ENCODE data around the gene PTHLH. TPM values are rescaled to one million over a fixed set of nuclear protein-coding genes. Genes with fewer than 3 reads are reported as not detected.

Gene PTHLH
- not detected for total RNA-seq

- ATAC-seq (replicated peaks) = no peak
- peaks cover 9% of the 10 kb centered on the region for H3K4me1 Mint-ChIP-seq
- peaks cover 63% of the 10 kb centered on the region for H3K27me3 Mint-ChIP-seq
- no peak within 1 kb of the TSS for H3K27ac Mint-ChIP-seq
- no peaks in the 10 kb centered on the region for H3K9me3 Mint-ChIP-seq
- peaks cover 6% of the 10 kb centered on the region for H3K36me3 Mint-ChIP-seq (ENCODE audit: low read depth)
- H3K4me3 Mint-ChIP-seq = peak within 1 kb of the TSS; percentile 60
These were observed at the start of gene PTHLH for GRCh38 chr12:27972721-27973120. Gene PTHLH, minus strand, starts transcription at chr12:27972733. Its CDS starts 3,239 bp downstream, at chr12:27969494.

- Mint-ChIP-seq H3K9me3 (no peaks in the 10 kb centered on the region), H3K36me3 (ENCODE audit: low read depth) (no peaks in the 10 kb centered on the region)
These were observed 49.2 kb upstream of the PTHLH start for GRCh38 chr12:28021704-28022103.

GRCh38 chr12:28017873-28018255, 45.3 kb upstream of the PTHLH start:
- H3K27me3 Mint-ChIP-seq = no peaks in the 10 kb centered on the region
- no peak overlapping the region for H3K27ac Mint-ChIP-seq
- ATAC-seq (replicated peaks) = no peak
- H3K36me3 Mint-ChIP-seq (ENCODE audit: low read depth) = no peaks in the 10 kb centered on the region
- no peaks in the 10 kb centered on the region for H3K9me3 Mint-ChIP-seq
- no peaks in the 10 kb centered on the region for H3K4me1 Mint-ChIP-seq
- H3K4me3 Mint-ChIP-seq = no peak overlapping the region

More at GRCh38 chr12:28021704-28022103, 49.2 kb upstream of the PTHLH start:
- no peak overlapping the region for H3K27ac Mint-ChIP-seq
- no peak overlapping the region for H3K4me3 Mint-ChIP-seq
- no peak for ATAC-seq (replicated peaks)
- peaks cover 4% of the 10 kb centered on the region for H3K27me3 Mint-ChIP-seq
- no peaks in the 10 kb centered on the region for H3K4me1 Mint-ChIP-seq

GRCh38 chr12:28017126-28017872, 44.8 kb upstream of the PTHLH start:
- H3K4me1 Mint-ChIP-seq = no peaks in the 10 kb centered on the region
- no peaks in the 10 kb centered on the region for H3K36me3 Mint-ChIP-seq (ENCODE audit: low read depth)
- no peak overlapping the region for H3K4me3 Mint-ChIP-seq
- H3K9me3 Mint-ChIP-seq = no peaks in the 10 kb centered on the region
- ATAC-seq (replicated peaks) = no peak
- H3K27me3 Mint-ChIP-seq = no peaks in the 10 kb centered on the region
- H3K27ac Mint-ChIP-seq = no peak overlapping the region

DNA sequence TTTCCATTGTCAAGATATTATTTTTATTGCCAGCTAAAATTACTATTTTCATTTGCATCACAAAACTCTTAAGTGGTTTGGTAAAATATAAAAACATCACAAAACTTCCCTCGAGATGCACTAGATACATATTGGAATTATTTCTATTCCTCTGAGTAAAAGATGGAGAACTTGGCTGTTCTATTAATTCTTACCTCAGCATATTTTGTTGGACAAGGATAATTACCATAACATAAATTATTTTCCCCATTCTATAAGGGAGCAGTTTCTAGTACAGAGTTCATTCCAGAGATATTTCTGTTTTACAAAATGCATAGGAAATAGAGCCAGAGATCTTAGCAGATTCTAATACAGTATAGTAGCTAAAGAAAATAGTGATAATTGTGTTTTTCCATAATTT, 42.6 kb upstream of the PTHLH start:
- Mint-ChIP-seq H3K27me3 (no peaks in the 10 kb centered on the region), H3K4me1 (no peaks in the 10 kb centered on the region), H3K27ac (no peak overlapping the region), H3K9me3 (no peaks in the 10 kb centered on the region), H3K36me3 (ENCODE audit: low read depth) (no peaks in the 10 kb centered on the region), H3K4me3 (no peak overlapping the region)
- no peak for ATAC-seq (replicated peaks)

DNA sequence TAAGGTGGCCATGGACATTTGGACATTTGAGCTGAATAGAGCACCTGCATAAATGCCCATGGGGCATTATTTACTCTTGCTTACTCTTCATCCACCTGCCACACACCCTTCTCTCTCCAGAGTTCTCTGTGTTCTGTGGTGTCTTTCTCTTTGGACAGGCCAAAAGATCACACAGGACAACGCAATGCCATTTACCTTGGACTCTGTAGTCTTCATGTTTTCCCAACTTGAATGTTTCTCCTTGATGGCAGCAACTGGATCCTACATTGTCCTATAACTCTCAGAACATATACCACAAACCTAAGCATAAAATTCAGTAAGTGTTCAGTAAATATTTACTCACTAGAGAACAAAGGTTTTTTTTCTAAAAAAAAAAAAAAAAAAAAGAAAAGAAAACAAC, 41.7 kb upstream of the PTHLH start:
- Mint-ChIP-seq H3K4me1 (no peaks in the 10 kb centered on the region), H3K36me3 (ENCODE audit: low read depth) (no peaks in the 10 kb centered on the region), H3K27ac (no peak overlapping the region), H3K27me3 (peaks cover under 1% of the 10 kb centered on the region), H3K9me3 (no peaks in the 10 kb centered on the region), H3K4me3 (no peak overlapping the region)
- no peak for ATAC-seq (replicated peaks)

GRCh38 chr12:28012333-28012918, 39.9 kb upstream of the PTHLH start:
- ATAC-seq (replicated peaks) = no peak
- Mint-ChIP-seq H3K36me3 (ENCODE audit: low read depth) (no peaks in the 10 kb centered on the region), H3K4me1 (no peaks in the 10 kb centered on the region), H3K9me3 (no peaks in the 10 kb centered on the region), H3K27ac (no peak overlapping the region), H3K4me3 (no peak overlapping the region), H3K27me3 (peaks cover 4% of the 10 kb centered on the region)

DNA sequence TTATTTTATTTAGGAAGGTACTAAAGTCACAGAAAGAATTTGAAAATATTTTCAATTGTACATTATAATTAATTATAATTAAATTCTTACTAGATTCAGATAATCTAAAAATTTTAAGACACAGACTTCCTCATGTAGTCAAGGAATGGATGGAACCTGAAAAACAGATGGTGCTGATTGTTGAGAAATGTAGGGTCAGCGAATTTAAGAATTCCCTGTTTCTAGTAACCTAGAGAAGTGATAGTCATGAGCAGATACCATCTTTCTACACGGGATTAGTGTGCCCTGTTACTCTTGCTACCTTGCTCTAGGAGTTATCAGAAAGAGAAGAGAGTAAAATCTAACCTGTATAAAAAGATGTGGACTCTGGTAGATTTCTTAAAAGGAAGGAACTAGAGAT, 37.5 kb upstream of the PTHLH start:
- Mint-ChIP-seq H3K27ac (no peak overlapping the region), H3K4me1 (no peaks in the 10 kb centered on the region), H3K4me3 (no peak overlapping the region), H3K9me3 (no peaks in the 10 kb centered on the region), H3K36me3 (ENCODE audit: low read depth) (no peaks in the 10 kb centered on the region), H3K27me3 (peaks cover 4% of the 10 kb centered on the region)
- no peak for ATAC-seq (replicated peaks)

DNA sequence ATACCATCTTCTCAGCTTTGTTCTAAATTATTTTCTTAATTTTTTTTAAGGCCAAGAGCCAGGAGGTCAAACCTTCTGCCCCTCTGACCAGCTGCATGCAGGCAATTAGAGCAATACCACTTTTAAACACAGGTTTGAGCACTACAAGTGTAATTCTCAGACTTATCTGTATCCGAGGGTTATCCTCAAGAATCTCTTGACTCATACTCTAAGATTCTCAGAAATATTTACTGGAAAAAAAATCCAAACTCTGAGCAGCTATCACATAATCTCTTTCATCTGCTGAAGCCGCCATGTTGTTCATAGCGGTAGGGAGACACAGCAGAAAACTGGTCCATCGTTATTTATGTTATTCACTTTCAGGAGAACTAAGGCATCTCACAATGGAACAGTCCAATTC, 27.4 kb upstream of the PTHLH start:
- no peak for ATAC-seq (replicated peaks)
- Mint-ChIP-seq H3K27ac (no peak overlapping the region), H3K36me3 (ENCODE audit: low read depth) (no peaks in the 10 kb centered on the region), H3K4me1 (no peaks in the 10 kb centered on the region), H3K27me3 (no peaks in the 10 kb centered on the region), H3K9me3 (peaks cover 4% of the 10 kb centered on the region), H3K4me3 (no peak overlapping the region)

- no peak overlapping the region for H3K4me3 Mint-ChIP-seq
- no peaks in the 10 kb centered on the region for H3K4me1 Mint-ChIP-seq
- H3K27me3 Mint-ChIP-seq = no peaks in the 10 kb centered on the region
- no peak for ATAC-seq (replicated peaks)
- H3K9me3 Mint-ChIP-seq = peaks cover 4% of the 10 kb centered on the region
- no peak overlapping the region for H3K27ac Mint-ChIP-seq
- H3K36me3 Mint-ChIP-seq (ENCODE audit: low read depth) = no peaks in the 10 kb centered on the region
These were observed 27.0 kb upstream of the PTHLH start for GRCh38 chr12:27999521-27999920.

DNA sequence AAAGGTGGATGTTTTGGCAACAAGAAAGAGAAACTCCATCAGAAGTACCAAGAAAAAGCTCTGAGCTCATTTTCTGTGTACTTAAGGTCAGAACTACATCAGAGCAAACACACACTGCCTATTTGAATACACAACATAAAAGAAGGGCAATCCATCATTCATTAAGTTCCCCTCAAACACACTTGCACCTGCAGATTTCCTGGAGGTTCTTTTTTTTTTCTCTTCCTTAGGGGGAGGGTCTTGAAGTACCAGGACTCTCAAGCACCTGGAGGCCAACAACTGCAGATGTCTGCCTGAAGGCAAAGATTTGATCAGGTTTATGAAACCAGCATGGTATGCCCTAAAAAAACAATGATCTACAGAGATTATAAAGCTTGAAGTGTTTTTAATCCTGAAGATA, 26.1 kb upstream of the PTHLH start:
- Mint-ChIP-seq H3K36me3 (ENCODE audit: low read depth) (no peaks in the 10 kb centered on the region), H3K4me3 (no peak overlapping the region), H3K4me1 (no peaks in the 10 kb centered on the region), H3K27me3 (no peaks in the 10 kb centered on the region), H3K9me3 (peaks cover 4% of the 10 kb centered on the region), H3K27ac (no peak overlapping the region)
- ATAC-seq (replicated peaks) = no peak

GRCh38 chr12:27998170-27998569, 25.6 kb upstream of the PTHLH start:
- Mint-ChIP-seq H3K27ac (no peak overlapping the region), H3K4me3 (no peak overlapping the region), H3K36me3 (ENCODE audit: low read depth) (no peaks in the 10 kb centered on the region), H3K4me1 (no peaks in the 10 kb centered on the region), H3K27me3 (no peaks in the 10 kb centered on the region), H3K9me3 (peaks cover 4% of the 10 kb centered on the region)
- no peak for ATAC-seq (replicated peaks)

DNA sequence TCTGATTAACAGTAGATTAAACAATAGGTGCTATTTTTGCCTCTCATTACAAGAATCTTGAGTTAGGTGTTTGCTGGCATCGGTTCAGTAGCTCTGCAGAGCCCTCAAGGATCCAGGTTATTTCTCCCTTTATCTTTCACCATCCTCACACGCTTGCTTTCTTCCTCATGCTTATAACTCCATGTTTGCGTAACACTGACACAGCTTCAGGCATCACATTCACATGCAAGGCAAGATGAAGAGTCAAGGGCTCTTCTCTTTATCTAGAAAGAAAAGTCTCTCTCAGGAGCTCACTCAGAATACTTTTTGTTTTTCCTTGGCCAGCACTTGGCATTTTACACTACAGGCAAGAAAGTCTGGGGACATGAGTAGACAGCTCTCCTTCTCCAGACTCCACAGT, 24.2 kb upstream of the PTHLH start:
- Mint-ChIP-seq H3K27ac (no peak overlapping the region), H3K4me3 (no peak overlapping the region), H3K9me3 (peaks cover under 1% of the 10 kb centered on the region), H3K36me3 (ENCODE audit: low read depth) (no peaks in the 10 kb centered on the region), H3K4me1 (no peaks in the 10 kb centered on the region), H3K27me3 (no peaks in the 10 kb centered on the region)
- ATAC-seq (replicated peaks) = no peak

DNA sequence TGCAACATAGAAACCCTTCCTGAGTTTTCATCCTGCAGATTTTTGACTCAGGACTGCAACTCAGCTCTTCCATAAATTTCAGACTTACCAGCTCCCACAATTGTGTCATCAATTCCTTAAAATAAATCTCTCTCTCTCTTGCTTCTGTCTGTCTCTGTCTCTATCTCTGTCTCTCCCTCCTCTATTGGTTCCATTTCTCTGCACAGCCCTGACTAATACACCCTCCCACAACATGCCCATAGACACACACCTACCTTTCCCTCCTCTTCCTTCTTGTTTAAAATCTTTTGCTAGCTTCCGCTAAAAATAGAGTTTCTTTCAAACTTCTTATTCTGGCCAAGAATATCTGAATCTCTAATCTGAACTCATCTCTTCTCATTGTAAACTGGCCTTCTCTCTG, 22.9 kb upstream of the PTHLH start:
- Mint-ChIP-seq H3K36me3 (ENCODE audit: low read depth) (no peaks in the 10 kb centered on the region), H3K9me3 (no peaks in the 10 kb centered on the region), H3K4me1 (no peaks in the 10 kb centered on the region), H3K27ac (peak overlapping the region; percentile 5), H3K27me3 (peaks cover 4% of the 10 kb centered on the region), H3K4me3 (no peak overlapping the region)
- ATAC-seq (replicated peaks) = no peak

DNA sequence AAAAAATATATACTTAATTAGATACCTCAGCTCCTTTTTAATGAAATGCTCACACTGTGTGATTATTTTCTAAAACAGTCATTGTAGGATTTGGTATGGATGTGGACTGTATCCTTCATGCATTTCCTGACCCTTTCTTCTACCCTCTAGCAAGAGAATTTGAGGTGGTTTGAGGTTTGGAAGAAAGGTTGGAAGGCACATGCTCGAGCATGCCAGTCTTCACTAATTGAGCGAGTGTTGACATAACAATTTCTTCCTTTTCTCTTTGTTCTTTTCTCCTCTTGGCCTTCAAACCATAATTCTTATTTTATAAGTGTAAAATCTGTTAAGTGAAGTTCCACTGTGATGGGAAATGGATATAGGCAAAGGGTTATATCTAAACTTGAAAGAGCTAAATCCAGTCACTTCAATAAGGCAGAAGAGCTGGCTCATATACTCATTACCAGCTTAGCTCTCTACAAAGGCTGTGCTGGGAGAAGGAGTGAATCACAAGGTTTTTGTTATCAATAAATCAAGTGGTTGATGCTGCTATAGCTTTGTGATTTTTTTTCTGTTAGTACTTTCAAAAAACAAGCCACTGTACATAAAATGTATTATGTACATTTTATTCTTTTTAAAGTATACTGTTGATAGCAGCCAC, 16.2 kb upstream of the PTHLH start:
- Mint-ChIP-seq H3K36me3 (ENCODE audit: low read depth) (no peaks in the 10 kb centered on the region), H3K4me1 (no peaks in the 10 kb centered on the region), H3K27me3 (peaks cover 12% of the 10 kb centered on the region), H3K9me3 (no peaks in the 10 kb centered on the region), H3K4me3 (no peak overlapping the region), H3K27ac (no peak overlapping the region)
- ATAC-seq (replicated peaks) = no peak
